Panc1 (cell line): ENCODE results near the gene CCDC85C.

Experiments used
- REST ChIP-seq, 2 experiments: IDR thresholded peaks; 2 replicates each; pipeline ENCODE4 v1.6.1; 2011 to 2012; ENCODE audit warnings: low read depth in 2 of 2, control low read depth in 1 of 2, low read length in 1 of 2, mild to moderate bottlenecking in 1 of 2, moderate library complexity in 1 of 2; ENCODE audit not compliant: insufficient read depth in 1 of 2
- SIN3A ChIP-seq: IDR thresholded peaks from 2 replicates; pipeline ENCODE4 v1.6.1; 2012; ENCODE audit warnings: low read depth, mild to moderate bottlenecking, low read length, moderate library complexity, borderline replicate concordance; ENCODE audit not compliant: insufficient read depth
- TCF7L2 ChIP-seq: IDR thresholded peaks from 2 replicates; pipeline ENCODE4 v1.6.1; 2011; ENCODE audit warnings: mild to moderate bottlenecking, low read depth, low read length, inconsistent platforms
- TF ChIP-seq, protein P1 (sequence below): fragments of 450-650 bp; IDR thresholded peaks from 2 replicates; pipeline ENCODE4 v1.5.1; 2017; ENCODE audit warnings: mild to moderate bottlenecking

DNA sequence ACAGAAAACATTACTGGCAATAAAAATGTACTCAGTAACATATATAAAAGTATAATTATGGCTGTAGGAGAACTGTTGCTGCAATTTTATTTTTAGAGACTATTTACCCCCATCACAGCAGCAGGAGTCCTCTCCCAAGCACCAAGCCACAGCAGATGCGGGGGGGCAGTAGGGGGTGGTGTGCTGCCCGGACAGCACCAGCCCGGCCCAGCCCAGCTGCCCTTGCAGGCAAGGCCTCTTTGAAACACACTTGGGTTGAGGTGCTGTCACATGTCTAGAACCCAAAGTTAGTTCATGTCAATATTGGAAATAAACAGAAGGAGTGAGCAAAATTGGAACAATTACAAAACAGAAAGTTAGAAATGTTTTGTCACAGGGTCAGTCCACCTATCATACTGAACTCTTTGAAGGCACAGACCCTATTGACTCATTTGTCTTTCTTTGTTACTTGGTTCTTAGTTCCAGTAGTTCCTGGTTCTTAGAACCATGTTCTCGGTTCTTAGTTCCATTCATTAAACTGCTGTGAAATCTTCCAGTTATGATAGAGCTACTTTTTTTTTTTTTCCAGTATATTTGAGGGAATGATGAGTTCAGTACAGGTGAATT, 100.1 kb downstream of the CCDC85C start:
- TF ChIP-seq, protein P1, sequence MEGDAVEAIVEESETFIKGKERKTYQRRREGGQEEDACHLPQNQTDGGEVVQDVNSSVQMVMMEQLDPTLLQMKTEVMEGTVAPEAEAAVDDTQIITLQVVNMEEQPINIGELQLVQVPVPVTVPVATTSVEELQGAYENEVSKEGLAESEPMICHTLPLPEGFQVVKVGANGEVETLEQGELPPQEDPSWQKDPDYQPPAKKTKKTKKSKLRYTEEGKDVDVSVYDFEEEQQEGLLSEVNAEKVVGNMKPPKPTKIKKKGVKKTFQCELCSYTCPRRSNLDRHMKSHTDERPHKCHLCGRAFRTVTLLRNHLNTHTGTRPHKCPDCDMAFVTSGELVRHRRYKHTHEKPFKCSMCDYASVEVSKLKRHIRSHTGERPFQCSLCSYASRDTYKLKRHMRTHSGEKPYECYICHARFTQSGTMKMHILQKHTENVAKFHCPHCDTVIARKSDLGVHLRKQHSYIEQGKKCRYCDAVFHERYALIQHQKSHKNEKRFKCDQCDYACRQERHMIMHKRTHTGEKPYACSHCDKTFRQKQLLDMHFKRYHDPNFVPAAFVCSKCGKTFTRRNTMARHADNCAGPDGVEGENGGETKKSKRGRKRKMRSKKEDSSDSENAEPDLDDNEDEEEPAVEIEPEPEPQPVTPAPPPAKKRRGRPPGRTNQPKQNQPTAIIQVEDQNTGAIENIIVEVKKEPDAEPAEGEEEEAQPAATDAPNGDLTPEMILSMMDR: no peak
- TF ChIP-seq TCF7L2: no peak
- no peak for TF ChIP-seq SIN3A
- TF ChIP-seq REST (IDR thresholded peaks at IDR 0.05; ENCODE audit: insufficient read depth in 1 of 2, low read depth in 2 of 2, low read length in 1 of 2): no peak
